Suppressor macrophage treated with lipopolysaccharide for 4 hours (primary cell): ENCODE results near the gene SNAPC1.

Experiments used
- DNase-seq: peaks from one replicate; pipeline ENCODE4 v3.0.0-alpha.2; 2020

SNAPC1 gene

GRCh38 chr14:61750708-61751474, 11.3 kb upstream of the SNAPC1 start:
- DNase-seq, result peak; percentile 98

- peak; percentile 9 for DNase-seq
Observed at GRCh38 chr14:61751475-61751989, 10.7 kb upstream of the SNAPC1 start.

DNA sequence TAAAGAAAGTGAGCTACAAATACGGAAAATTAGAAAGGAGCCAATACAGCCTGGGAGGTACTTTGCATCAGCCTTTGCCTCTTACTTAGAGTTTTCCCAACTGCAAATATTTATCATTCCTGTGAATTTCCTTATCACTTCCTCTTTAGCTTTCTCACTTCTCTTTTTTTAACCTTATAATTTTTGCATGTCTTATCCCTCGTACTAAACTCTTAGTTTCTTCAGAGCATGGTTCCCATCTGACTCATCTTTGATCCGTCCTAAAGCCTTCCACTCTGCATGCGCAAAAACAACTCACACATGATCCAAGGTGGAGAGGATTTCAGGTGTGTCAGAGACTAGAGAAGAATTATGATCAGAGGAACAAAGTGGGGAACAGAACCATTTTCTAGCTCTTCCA, 9.6 kb upstream of the SNAPC1 start:
- DNase-seq, result peak; percentile 85

DNA sequence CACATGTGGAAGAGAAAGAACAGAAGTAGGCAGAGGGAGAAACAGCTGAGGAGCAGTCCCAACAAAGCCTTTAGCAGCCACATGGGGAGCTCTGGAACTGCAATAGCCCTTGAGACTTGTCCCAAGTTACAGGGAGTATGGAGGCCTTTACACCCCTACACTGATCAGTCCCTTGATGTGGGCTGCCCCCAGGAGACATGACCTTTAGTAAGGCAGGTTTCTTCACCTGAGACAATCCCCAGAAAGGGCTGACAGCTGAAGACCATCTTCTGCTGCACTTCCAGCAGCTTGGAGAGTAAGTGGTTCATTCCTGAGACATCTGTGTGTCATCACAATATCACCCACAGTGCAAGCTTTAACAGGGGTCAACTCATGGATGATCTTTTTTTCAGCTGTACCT, 8.6 kb upstream of the SNAPC1 start:
- peak; percentile 16 for DNase-seq

GRCh38 chr14:61754627-61755381, 7.4 kb upstream of the SNAPC1 start:
- peak; percentile 23 for DNase-seq

DNA sequence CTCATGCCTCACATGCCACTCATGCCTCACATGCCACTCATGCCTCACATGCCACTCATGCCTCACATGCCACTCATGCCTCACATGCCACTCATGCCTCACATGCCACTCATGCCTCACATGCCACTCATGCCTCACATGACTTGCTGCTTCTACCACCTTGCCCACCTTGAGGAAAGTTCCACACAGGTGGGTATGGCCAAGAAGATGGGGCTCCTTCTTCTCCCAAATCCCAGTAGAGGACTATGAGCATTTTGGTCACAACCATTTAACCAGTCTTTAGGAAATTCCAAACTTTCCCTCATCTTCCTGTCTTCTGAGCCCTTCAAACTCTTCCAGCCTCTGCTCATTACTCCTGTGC, 6.9 kb upstream of the SNAPC1 start:
- DNase-seq, result peak; percentile 2

- DNase-seq, result no peak
Observed at GRCh38 chr14:61756135-61756534, 6.1 kb upstream of the SNAPC1 start.

- no peak for DNase-seq
Observed at GRCh38 chr14:61759878-61760277, 2.3 kb upstream of the SNAPC1 start.

GRCh38 chr14:61761557-61761956, 663 bp upstream of the SNAPC1 start:
- no peak for DNase-seq

DNA sequence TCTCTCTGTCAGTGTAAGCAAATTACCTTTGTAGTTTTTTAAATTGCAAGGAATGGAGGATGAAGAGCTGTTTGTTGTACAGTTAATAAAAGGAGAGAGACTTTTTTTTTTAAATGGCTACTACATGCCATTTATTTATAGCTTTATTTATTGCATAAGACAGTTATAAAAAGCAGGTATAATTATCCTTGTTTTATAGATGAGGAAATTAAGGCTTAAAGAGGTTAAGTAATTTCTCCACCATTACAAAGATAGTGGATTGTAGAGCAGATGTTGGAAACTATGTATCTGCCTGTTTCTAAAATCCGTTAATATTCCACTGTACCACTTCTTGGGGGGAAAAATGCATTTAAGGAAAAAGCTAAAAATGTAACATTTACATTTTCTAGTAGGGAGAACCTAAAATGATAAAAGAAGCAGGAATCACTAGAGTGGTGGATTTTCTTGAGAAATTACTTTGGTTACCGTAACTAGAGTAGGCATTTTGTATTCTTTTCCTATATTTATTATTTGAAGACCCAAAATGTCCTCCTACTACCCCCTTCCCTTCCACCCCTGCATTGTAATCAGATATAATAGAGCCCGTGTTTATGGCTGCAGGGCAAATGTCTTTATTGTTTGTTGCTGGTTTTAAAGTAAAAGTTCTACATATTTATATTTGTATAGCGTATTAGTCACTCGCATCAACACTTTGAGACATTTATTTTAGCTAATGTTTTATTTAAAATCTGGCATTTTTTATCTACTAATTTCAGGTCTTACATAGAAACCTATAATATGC, 2.3 kb downstream of the SNAPC1 start:
- DNase-seq, result no peak

GRCh38 chr14:61765225-61765943, 3.2 kb downstream of the SNAPC1 start:
- no peak for DNase-seq

GRCh38 chr14:61766151-61766550, 3.9 kb downstream of the SNAPC1 start:
- no peak for DNase-seq

GRCh38 chr14:61768240-61768639, 6.0 kb downstream of the SNAPC1 start:
- DNase-seq, result no peak

- no peak for DNase-seq
Observed at GRCh38 chr14:61769893-61770292, 7.7 kb downstream of the SNAPC1 start.

DNA sequence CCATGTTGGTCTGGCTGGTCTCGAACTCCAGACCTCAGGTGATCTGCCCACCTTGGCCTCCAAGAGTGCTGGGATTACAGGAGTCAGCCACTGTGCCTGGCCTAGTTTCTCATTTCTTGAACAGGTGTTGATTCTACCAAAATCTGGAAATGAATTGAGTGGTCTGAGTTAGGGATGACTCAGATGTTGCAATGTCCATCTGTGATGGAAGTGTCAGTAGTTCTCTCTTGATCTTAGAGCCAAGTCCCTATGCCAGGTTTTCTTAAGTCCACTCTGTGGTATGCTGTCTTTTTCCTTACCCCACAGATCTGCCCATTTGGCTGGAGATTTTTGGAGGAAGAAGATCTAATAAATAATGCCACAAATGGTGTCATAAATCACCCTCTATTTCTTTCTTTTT, 12.6 kb downstream of the SNAPC1 start:
- DNase-seq, result no peak

GRCh38 chr14:61780125-61780524, 17.9 kb downstream of the SNAPC1 start:
- DNase-seq, result no peak

DNA sequence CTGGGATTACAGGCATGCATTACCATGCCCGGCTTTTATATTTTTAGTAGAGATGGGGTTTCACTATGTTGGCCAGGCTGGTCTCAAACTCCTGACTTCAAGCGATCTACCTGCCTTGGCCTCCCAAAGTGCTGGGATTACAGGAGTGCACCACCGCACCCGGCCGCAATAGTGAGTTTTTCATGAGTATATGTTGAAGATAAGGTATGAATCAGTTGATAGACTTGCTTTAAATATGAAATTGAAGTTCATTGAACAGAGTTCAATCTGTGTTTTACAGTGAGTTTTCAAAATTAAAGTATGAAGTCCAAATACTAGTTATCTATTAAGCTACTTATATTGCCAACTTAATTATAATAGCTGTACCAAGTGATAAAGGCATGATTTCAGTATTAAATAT, 35.1 kb downstream of the SNAPC1 start:
- DNase-seq, result no peak

- DNase-seq, result peak; percentile 11
Observed at GRCh38 chr14:61802010-61802568, 39.9 kb downstream of the SNAPC1 start.

GRCh38 chr14:61803755-61804154, 41.5 kb downstream of the SNAPC1 start:
- DNase-seq, result no peak

DNA sequence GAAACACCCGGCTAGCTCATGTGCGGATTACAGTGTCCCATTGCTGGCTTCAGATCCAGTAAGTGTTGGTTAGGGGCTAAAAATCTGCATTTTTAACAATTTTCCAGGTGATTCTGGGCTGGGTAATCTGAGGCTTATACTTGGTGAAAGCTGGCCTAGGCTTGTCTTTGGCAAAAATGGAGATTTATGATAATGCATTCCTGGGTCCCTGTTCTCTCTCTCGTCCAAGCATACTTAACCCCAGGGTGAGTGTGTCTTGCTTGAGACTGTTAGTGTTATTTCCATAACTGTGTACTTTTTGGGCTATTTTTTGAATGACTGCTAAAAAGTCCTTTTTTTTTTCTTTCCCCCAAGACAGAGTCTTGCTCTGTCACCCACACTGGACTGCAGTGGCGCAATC, 43.2 kb downstream of the SNAPC1 start:
- DNase-seq, result no peak

DNA sequence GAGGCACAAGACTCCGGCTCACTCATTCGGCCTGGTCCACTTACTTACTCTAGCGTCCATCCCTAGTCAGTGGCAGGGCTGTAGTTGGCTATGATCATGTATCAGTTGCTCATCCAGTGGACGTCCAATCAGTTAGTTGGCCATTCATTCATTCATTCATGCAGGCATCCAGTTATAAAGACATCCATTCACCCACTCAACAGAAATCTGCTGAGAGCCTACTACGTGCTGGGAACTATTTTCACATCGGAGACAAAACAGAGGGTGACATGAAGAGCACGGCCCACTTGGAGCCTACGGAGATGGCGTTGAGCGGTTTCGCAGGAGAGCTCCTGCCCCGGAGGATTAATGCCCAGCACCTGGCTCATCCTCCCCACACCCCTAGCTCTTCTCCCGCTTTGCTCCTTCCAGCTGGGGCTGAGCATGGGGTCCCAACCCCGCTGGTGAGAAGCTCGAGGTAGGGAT, 49.7 kb downstream of the SNAPC1 start:
- DNase-seq, result no peak

GRCh38 chr14:61812347-61813095, 50.3 kb downstream of the SNAPC1 start, which contains the start of gene SYT16:
Gene SYT16 (plus strand): TSS chr14:61812703.
- DNase-seq, result no peak
